PC-9 (cell line): ENCODE results near the gene COQ8A. TPM values are rescaled to one million over a fixed set of nuclear protein-coding genes. Genes with fewer than 3 reads are reported as not detected.

Experiments
- BruUV-seq: library from RNA; stranded (reverse); fragments of 400-500 nt; replicated peaks from 2 replicates; lab custom pipeline; 2021; lab: Mats Ljungman, UMichigan
- CTCF ChIA-PET: fragments of 300-600 bp; sonication (Branson Sonifier 250); formaldehyde crosslinking; loops from one replicate; lab custom pipeline; 2022; ENCODE audit warnings: antibody characterized with exemption; lab: Charles Lee
- POLR2A ChIA-PET: fragments of 300-600 bp; sonication (Branson Sonifier 250); formaldehyde crosslinking; loops from one replicate; lab custom pipeline; 2022; ENCODE audit warnings: antibody characterized with exemption; ENCODE audit not compliant: unreplicated experiment; lab: Charles Lee
- DNase-seq, 2 experiments: peaks; one replicate each; pipeline versions ENCODE4 v3.0.0 to v3.0.0-alpha.2; 2015 to 2022; ENCODE audit warnings: mixed read lengths in 1 of 2
- H2AFZ ChIP-seq: fragments of 200-600 bp; sonication (generic); 2 replicates; pipeline ENCODE4 v1.8.1; 2017; ENCODE audit warnings: antibody characterized with exemption
- H3F3A ChIP-seq: fragments of 200-600 bp; sonication (generic); 2 replicates; pipeline ENCODE4 v1.8.1; 2017; ENCODE audit warnings: antibody characterized with exemption, mild to moderate bottlenecking, low read depth; ENCODE audit not compliant: insufficient read depth
- H3K27ac ChIP-seq: fragments of 200-600 bp; sonication (generic); 2 replicates; pipeline ENCODE4 v1.6.1; 2016; ENCODE audit warnings: mixed run types
- H3K27me3 ChIP-seq: fragments of 200-600 bp; sonication (generic); 2 replicates; pipeline ENCODE4 v1.6.1; 2016; ENCODE audit warnings: low read depth, mixed run types; ENCODE audit not compliant: insufficient read depth
- H3K36me3 ChIP-seq: fragments of 200-600 bp; sonication (generic); 2 replicates; pipeline ENCODE4 v1.6.1; 2016; ENCODE audit warnings: low read depth, mixed run types
- H3K4me1 ChIP-seq: fragments of 200-600 bp; sonication (generic); replicated peaks from 2 replicates; pipeline ENCODE4 v1.6.1; 2016; ENCODE audit warnings: mixed run types; ENCODE audit not compliant: insufficient read depth
- H3K4me2 ChIP-seq: fragments of 200-600 bp; sonication (generic); 2 replicates; pipeline ENCODE4 v1.6.1; 2017; ENCODE audit warnings: mixed run types
- H3K4me3 ChIP-seq: fragments of 200-600 bp; sonication (generic); 2 replicates; pipeline ENCODE4 v1.6.1; 2016; ENCODE audit warnings: mixed run types
- H3K79me2 ChIP-seq: fragments of 200-600 bp; sonication (generic); 2 replicates; pipeline ENCODE4 v1.6.1; 2017; ENCODE audit warnings: low read depth, mixed run types
- H3K9me2 ChIP-seq: fragments of 200-600 bp; sonication (generic); 2 replicates; pipeline ENCODE4 v1.8.1; 2017; ENCODE audit warnings: mild to moderate bottlenecking; ENCODE audit not compliant: insufficient read depth
- H3K9me3 ChIP-seq: fragments of 200-600 bp; sonication (generic); 2 replicates; pipeline ENCODE4 v1.8.1; 2016; ENCODE audit warnings: low read depth; ENCODE audit not compliant: insufficient read depth
- H4K20me1 ChIP-seq: fragments of 200-600 bp; sonication (generic); 2 replicates; pipeline ENCODE4 v1.8.1; 2017; ENCODE audit not compliant: insufficient read depth
- CTCF ChIP-seq: fragments of 200-600 bp; sonication (generic); conservative IDR thresholded peaks from 2 replicates; pipeline ENCODE4 v1.6.1; 2017; ENCODE audit warnings: mixed run types, antibody characterized with exemption, mild to moderate bottlenecking, moderate library complexity
- EZH2 ChIP-seq: fragments of 200-600 bp; sonication (generic); IDR thresholded peaks from 2 replicates; pipeline ENCODE4 v1.8.0; 2017; ENCODE audit warnings: antibody characterized with exemption, low read depth
- intact Hi-C: fragments of 100-400 bp; cut with micrococcal nuclease; formaldehyde crosslinking; loops from one replicate; pipeline ENCODE4 v1.10.0; 2022; ENCODE audit not compliant: unreplicated experiment
- total RNA-seq: library from RNA; stranded (reverse); gene quantifications from 2 replicates; pipeline ENCODE4 v1.2.3, GENCODE V29; 2021

Gene COQ8A
- total RNA-seq, 1 experiment from 2014 or later: 32.9 TPM

GRCh38 chr1:226919587-226919986 is 20.5 kb upstream of the COQ8A start:
- CTCF ChIA-PET: no interaction called here
- H3K36me3 ChIP-seq: no peaks in the 10 kb centered on the region
- no peaks in the 10 kb centered on the region for H3F3A ChIP-seq
- no peaks in the 10 kb centered on the region for H3K9me3 ChIP-seq
- intact Hi-C loops: no loop called here
- H3K27ac ChIP-seq: no peak overlapping the region
- DNase-seq: no peak
- no TSS peak for BruUV-seq
- TF ChIP-seq EZH2 (no peak), CTCF (no peak)
- H3K4me3 ChIP-seq: no peak overlapping the region
- no peaks in the 10 kb centered on the region for H3K4me1 ChIP-seq
- no peaks in the 10 kb centered on the region for H3K27me3 ChIP-seq
- H3K4me2 ChIP-seq: no peak overlapping the region
- H4K20me1 ChIP-seq: no peaks in the 10 kb centered on the region
- H3K9me2 ChIP-seq: no peaks in the 10 kb centered on the region
- no peak overlapping the region for H2AFZ ChIP-seq
- POLR2A ChIA-PET: interaction anchor here (0.8 kb wide), 1 partner anchor 497 kb away, joined by 5 read pairs; no protein-coding TSS in a partner anchor
- H3K79me2 ChIP-seq: no peaks in the 10 kb centered on the region

GRCh38 chr1:226919995-226920394 is 20.1 kb upstream of the COQ8A start:
- Histone ChIP-seq H3K4me3 (no peak overlapping the region), H3K9me2 (no peaks in the 10 kb centered on the region), H2AFZ (no peak overlapping the region), H3F3A (no peaks in the 10 kb centered on the region), H3K79me2 (no peaks in the 10 kb centered on the region), H3K36me3 (no peaks in the 10 kb centered on the region), H3K27me3 (no peaks in the 10 kb centered on the region), H3K4me2 (no peak overlapping the region), H3K27ac (no peak overlapping the region), H3K9me3 (no peaks in the 10 kb centered on the region), H3K4me1 (no peaks in the 10 kb centered on the region), H4K20me1 (no peaks in the 10 kb centered on the region)
- no peak for DNase-seq
- ChIA-PET POLR2A (no interaction called here), CTCF (no interaction called here)
- intact Hi-C loops: no loop called here
- BruUV-seq: no TSS peak
- TF ChIP-seq CTCF: no peak

- ChIA-PET POLR2A (no interaction called here), CTCF (no interaction called here)
- intact Hi-C loops: no loop called here
- H3K27ac ChIP-seq: no peak overlapping the region
- no peak for TF ChIP-seq EZH2
- no peak for TF ChIP-seq CTCF
- no peak overlapping the region for H2AFZ ChIP-seq
- H3K9me3 ChIP-seq: no peaks in the 10 kb centered on the region
- no peaks in the 10 kb centered on the region for H3K79me2 ChIP-seq
- no peaks in the 10 kb centered on the region for H4K20me1 ChIP-seq
- no peak for DNase-seq
- no peak overlapping the region for H3K4me2 ChIP-seq
- no peaks in the 10 kb centered on the region for H3K27me3 ChIP-seq
- H3K9me2 ChIP-seq: no peaks in the 10 kb centered on the region
- no peaks in the 10 kb centered on the region for H3K4me1 ChIP-seq
- H3F3A ChIP-seq: no peaks in the 10 kb centered on the region
- no peak overlapping the region for H3K4me3 ChIP-seq
- no peaks in the 10 kb centered on the region for H3K36me3 ChIP-seq
- BruUV-seq: no TSS peak
Measured at GRCh38 chr1:226920446-226920894, 19.6 kb upstream of the COQ8A start.
